ENCODE results near the gene C12orf57. TPM values are rescaled to one million over a fixed set of nuclear protein-coding genes. Genes with fewer than 3 reads are reported as not detected.

C12orf57 gene
- total and polyA plus RNA-seq, 10 of the 15 experiments (the other 5 are each of a cell fraction or from before 2014, with no cell fraction given): 64.5 to 377 (median 211) TPM

- TF ChIP-seq RELA (IDR thresholded peaks at IDR 0.05; ENCODE audit: borderline replicate concordance, partially characterized antibody) (no peak), SMARCA5 (IDR thresholded peaks at IDR 0.05) (no peak), CTCF (IDR thresholded peaks at IDR 0.05 in 2 of 3, conservative IDR thresholded peaks at IDR 0.05 in 1 of 3; ENCODE audit: control insufficient read depth in 2 of 3, extremely low read depth in 1 of 3, insufficient read depth in 1 of 3, low read depth in 3 of 3, low read length in 3 of 3) (peak; percentile 20 to 54 (median 21); a peak in 3 of 6 replicates), ASH2L (IDR thresholded peaks at IDR 0.05; ENCODE audit: borderline replicate concordance, low read depth) (no peak), IKZF2 (IDR thresholded peaks at IDR 0.05) (no peak; a peak in 2 of 4 replicates), RAD21 (IDR thresholded peaks at IDR 0.05; ENCODE audit: insufficient read depth, low read depth, low read length) (no peak), BCL11A (IDR thresholded peaks at IDR 0.05; ENCODE audit: low read depth, low read length) (0 out of 2 replicates have a peak, but pooled peaks have one; percentile 21), NFIC (IDR thresholded peaks at IDR 0.05; ENCODE audit: low read depth, low read length) (no peak), SPI1 (IDR thresholded peaks at IDR 0.05; ENCODE audit: borderline replicate concordance, insufficient read depth, low read depth, low read length) (no peak), JUNB (IDR thresholded peaks at IDR 0.05) (no peak), DPF2 (IDR thresholded peaks at IDR 0.05) (peak; percentile 77; the same call in 1 of the 2 replicates), SUPT20H (IDR thresholded peaks at IDR 0.05; ENCODE audit: borderline replicate concordance, control insufficient read depth, low read depth, low read length) (no peak), RBBP5 (conservative IDR thresholded peaks at IDR 0.05) (no peak), NR2F1 (conservative IDR thresholded peaks at IDR 0.05) (peak; percentile 64; the same call in 1 of the 2 replicates), NR2C2 (IDR thresholded peaks at IDR 0.05; ENCODE audit: borderline replicate concordance, control insufficient read depth, insufficient read length, low read depth) (no peak), SP1 (IDR thresholded peaks at IDR 0.05; ENCODE audit: low read depth, low read length) (peak; percentile 8), EED (IDR thresholded peaks at IDR 0.05; ENCODE audit: low read depth) (0 out of 2 replicates have a peak, but pooled peaks have one; percentile 24), CBFB (IDR thresholded peaks at IDR 0.05; ENCODE audit: low read depth) (no peak)
- TF ChIP-seq, protein P1, sequence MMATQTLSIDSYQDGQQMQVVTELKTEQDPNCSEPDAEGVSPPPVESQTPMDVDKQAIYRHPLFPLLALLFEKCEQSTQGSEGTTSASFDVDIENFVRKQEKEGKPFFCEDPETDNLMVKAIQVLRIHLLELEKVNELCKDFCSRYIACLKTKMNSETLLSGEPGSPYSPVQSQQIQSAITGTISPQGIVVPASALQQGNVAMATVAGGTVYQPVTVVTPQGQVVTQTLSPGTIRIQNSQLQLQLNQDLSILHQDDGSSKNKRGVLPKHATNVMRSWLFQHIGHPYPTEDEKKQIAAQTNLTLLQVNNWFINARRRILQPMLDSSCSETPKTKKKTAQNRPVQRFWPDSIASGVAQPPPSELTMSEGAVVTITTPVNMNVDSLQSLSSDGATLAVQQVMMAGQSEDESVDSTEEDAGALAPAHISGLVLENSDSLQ (IDR thresholded peaks at IDR 0.05): 0 out of 2 replicates have a peak, but pooled peaks have one; percentile 7
- TF ChIP-seq, protein P2, sequence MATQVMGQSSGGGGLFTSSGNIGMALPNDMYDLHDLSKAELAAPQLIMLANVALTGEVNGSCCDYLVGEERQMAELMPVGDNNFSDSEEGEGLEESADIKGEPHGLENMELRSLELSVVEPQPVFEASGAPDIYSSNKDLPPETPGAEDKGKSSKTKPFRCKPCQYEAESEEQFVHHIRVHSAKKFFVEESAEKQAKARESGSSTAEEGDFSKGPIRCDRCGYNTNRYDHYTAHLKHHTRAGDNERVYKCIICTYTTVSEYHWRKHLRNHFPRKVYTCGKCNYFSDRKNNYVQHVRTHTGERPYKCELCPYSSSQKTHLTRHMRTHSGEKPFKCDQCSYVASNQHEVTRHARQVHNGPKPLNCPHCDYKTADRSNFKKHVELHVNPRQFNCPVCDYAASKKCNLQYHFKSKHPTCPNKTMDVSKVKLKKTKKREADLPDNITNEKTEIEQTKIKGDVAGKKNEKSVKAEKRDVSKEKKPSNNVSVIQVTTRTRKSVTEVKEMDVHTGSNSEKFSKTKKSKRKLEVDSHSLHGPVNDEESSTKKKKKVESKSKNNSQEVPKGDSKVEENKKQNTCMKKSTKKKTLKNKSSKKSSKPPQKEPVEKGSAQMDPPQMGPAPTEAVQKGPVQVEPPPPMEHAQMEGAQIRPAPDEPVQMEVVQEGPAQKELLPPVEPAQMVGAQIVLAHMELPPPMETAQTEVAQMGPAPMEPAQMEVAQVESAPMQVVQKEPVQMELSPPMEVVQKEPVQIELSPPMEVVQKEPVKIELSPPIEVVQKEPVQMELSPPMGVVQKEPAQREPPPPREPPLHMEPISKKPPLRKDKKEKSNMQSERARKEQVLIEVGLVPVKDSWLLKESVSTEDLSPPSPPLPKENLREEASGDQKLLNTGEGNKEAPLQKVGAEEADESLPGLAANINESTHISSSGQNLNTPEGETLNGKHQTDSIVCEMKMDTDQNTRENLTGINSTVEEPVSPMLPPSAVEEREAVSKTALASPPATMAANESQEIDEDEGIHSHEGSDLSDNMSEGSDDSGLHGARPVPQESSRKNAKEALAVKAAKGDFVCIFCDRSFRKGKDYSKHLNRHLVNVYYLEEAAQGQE (IDR thresholded peaks at IDR 0.05; ENCODE audit: low read depth, low read length): no peak
- TF ChIP-seq, protein P3, sequence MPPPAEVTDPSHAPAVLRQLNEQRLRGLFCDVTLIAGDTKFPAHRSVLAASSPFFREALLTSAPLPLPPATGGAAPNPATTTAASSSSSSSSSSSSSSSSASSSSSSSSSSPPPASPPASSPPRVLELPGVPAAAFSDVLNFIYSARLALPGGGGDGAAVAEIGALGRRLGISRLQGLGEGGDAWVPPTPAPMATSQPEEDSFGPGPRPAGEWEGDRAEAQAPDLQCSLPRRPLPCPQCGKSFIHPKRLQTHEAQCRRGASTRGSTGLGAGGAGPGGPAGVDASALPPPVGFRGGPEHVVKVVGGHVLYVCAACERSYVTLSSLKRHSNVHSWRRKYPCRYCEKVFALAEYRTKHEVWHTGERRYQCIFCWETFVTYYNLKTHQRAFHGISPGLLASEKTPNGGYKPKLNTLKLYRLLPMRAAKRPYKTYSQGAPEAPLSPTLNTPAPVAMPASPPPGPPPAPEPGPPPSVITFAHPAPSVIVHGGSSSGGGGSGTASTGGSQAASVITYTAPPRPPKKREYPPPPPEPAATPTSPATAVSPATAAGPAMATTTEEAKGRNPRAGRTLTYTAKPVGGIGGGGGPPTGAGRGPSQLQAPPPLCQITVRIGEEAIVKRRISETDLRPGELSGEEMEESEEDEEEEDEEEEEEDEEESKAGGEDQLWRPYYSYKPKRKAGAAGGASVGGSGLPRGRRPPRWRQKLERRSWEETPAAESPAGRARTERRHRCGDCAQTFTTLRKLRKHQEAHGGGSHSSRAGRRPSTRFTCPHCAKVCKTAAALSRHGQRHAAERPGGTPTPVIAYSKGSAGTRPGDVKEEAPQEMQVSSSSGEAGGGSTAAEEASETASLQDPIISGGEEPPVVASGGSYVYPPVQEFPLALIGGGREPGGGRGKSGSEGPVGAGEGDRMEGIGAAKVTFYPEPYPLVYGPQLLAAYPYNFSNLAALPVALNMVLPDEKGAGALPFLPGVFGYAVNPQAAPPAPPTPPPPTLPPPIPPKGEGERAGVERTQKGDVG (CRISPR knock-in tag; IDR thresholded peaks at IDR 0.05): no peak
Measured at GRCh38 chr12:6948873-6949594, 5.2 kb downstream of the C12orf57 start (continued).

Measured in GM12878 (cell line).